GM03348 (cell line): ENCODE measurements around the gene CES3.
"Not testable (repeated sequence)": the region's sequence is repeated elsewhere in the genome, so short reads cannot be mapped to it uniquely, and the experiment has no call there.

Source experiments
- DNase-seq: peaks from one replicate; pipeline ENCODE4 v3.0.0; 2012; ENCODE audit warnings: low spot score

The CES3 gene

GRCh38 chr16:66926961-66927436, 34.1 kb upstream of the CES3 start:
- peak; percentile 86 for DNase-seq

GRCh38 chr16:66927918-66928649, 33.0 kb upstream of the CES3 start:
- DNase-seq = no peak

- DNase-seq = no peak
Observed at GRCh38 chr16:66928702-66929388, 32.2 kb upstream of the CES3 start.

GRCh38 chr16:66930189-66930588, 30.9 kb upstream of the CES3 start:
- no peak for DNase-seq

- no peak for DNase-seq
Observed at GRCh38 chr16:66931665-66932064, 29.4 kb upstream of the CES3 start.

GRCh38 chr16:66932076-66932475, 29.0 kb upstream of the CES3 start:
- no peak for DNase-seq

GRCh38 chr16:66933776-66934137, 27.3 kb upstream of the CES3 start:
- DNase-seq = no peak

GRCh38 chr16:66934138-66934838, 26.8 kb upstream of the CES3 start, which contains the start of gene CIAO2B:
TSS of gene CIAO2B (minus strand) at chr16:66934402. CDS start at chr16:66934364, 38 bp downstream.
- DNase-seq = peak; percentile 94

- not testable (repeated sequence) for DNase-seq
Observed at GRCh38 chr16:66934839-66935313, 26.2 kb upstream of the CES3 start.

- DNase-seq = peak; percentile 86
Observed at GRCh38 chr16:66935314-66936011, 25.6 kb upstream of the CES3 start, which contains the start of gene CES2. TSS of gene CES2 (plus strand) at chr16:66935516. CDS start at chr16:66935636, 120 bp downstream.

- DNase-seq = no peak
Observed at GRCh38 chr16:66936462-66936861, 24.6 kb upstream of the CES3 start.

- DNase-seq = no peak
Observed at GRCh38 chr16:66936889-66937554, 24.0 kb upstream of the CES3 start.

GRCh38 chr16:66937725-66938337, 23.2 kb upstream of the CES3 start:
- DNase-seq = no peak

GRCh38 chr16:66939366-66939765, 21.7 kb upstream of the CES3 start:
- DNase-seq = no peak

- DNase-seq = no peak
Observed at GRCh38 chr16:66940236-66940635, 20.8 kb upstream of the CES3 start.

- DNase-seq = no peak
Observed at GRCh38 chr16:66942981-66943380, 18.1 kb upstream of the CES3 start.

- no peak for DNase-seq
Observed at GRCh38 chr16:66943426-66944053, 17.5 kb upstream of the CES3 start.

GRCh38 chr16:66944054-66944441, 17.0 kb upstream of the CES3 start:
- no peak for DNase-seq

GRCh38 chr16:66944971-66945370, 16.1 kb upstream of the CES3 start:
- DNase-seq = not testable (repeated sequence)

GRCh38 chr16:66945939-66946338, 15.1 kb upstream of the CES3 start:
- DNase-seq = no peak
